ENCODE results near the gene FSD1.

Gene FSD1

GRCh38 chr19:4264812-4265211, 39.6 kb upstream of the FSD1 start:
- peaks cover 21% of the 10 kb centered on the region for H3K36me3 ChIP-seq (ENCODE audit: control insufficient read depth, insufficient read depth, low read length)
- DNase-seq (ENCODE audit: extremely low read depth, insufficient read length) = no peak
- H3K4me3 ChIP-seq (replicated peaks; ENCODE audit: low read depth, low read length) = no peak overlapping the region
- TF ChIP-seq CTCF (IDR thresholded peaks at IDR 0.05; ENCODE audit: insufficient read depth, low read length, poor library complexity, severe bottlenecking) = no peak
- no peaks in the 10 kb centered on the region for H3K27me3 ChIP-seq (replicated peaks; ENCODE audit: control insufficient read depth, insufficient read depth, low read length)

DNA sequence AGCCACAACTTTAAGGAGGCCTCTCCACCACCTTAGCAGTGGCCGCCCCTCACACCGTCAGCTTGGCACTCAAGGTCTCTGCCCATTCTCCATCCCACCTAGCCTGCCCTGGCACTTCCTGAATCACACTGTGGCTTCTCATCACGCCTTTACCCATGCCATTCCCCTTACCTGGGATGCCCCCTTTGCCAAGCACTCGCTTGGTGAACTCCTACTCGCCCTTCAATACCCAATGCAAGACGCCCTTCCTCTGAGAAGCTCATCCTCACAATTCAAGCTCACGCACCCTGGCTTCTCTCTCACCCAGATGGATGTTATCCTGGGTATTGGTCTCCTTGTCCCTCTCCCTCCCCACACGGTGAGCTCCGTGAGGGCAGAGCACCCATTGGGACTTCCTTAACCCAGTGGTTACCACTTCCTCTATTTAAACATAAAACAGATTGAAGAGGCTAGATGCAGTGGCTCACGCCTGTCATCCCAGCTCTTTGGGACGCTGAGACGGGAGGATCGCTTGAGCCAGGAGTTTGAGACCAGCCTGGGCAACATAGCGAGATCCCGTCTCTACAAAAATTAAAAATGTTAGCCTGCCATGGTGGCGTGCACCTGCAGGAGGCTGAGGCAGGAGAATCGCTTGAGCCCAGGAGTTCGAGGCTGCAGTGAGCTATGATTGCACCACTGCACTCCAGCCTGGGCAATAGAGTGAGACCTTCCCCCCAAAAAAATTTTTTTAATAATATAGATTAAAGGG, 38.0 kb upstream of the FSD1 start:
- no peak for TF ChIP-seq CTCF (IDR thresholded peaks at IDR 0.05; ENCODE audit: insufficient read depth, low read length, poor library complexity, severe bottlenecking)
- no peak overlapping the region for H3K4me3 ChIP-seq (replicated peaks; ENCODE audit: low read depth, low read length)
- H3K27me3 ChIP-seq (replicated peaks; ENCODE audit: control insufficient read depth, insufficient read depth, low read length) = no peaks in the 10 kb centered on the region
- no peak for DNase-seq (ENCODE audit: extremely low read depth, insufficient read length)
- H3K36me3 ChIP-seq (ENCODE audit: control insufficient read depth, insufficient read depth, low read length) = peaks cover 23% of the 10 kb centered on the region

- H3K27me3 ChIP-seq (replicated peaks; ENCODE audit: control insufficient read depth, insufficient read depth, low read length) = no peaks in the 10 kb centered on the region
- DNase-seq (ENCODE audit: extremely low read depth, insufficient read length) = no peak
- H3K36me3 ChIP-seq (ENCODE audit: control insufficient read depth, insufficient read depth, low read length) = peaks cover 20% of the 10 kb centered on the region
- peak; percentile 80 for TF ChIP-seq CTCF (IDR thresholded peaks at IDR 0.05; ENCODE audit: insufficient read depth, low read length, poor library complexity, severe bottlenecking)
- no peak overlapping the region for H3K4me3 ChIP-seq (replicated peaks; ENCODE audit: low read depth, low read length)
Observed at GRCh38 chr19:4267101-4267900, 37.1 kb upstream of the FSD1 start.

GRCh38 chr19:4267901-4268815, 36.2 kb upstream of the FSD1 start:
- H3K27me3 ChIP-seq (replicated peaks; ENCODE audit: control insufficient read depth, insufficient read depth, low read length) = no peaks in the 10 kb centered on the region
- no peak for TF ChIP-seq CTCF (IDR thresholded peaks at IDR 0.05; ENCODE audit: insufficient read depth, low read length, poor library complexity, severe bottlenecking)
- H3K36me3 ChIP-seq (ENCODE audit: control insufficient read depth, insufficient read depth, low read length) = peaks cover 19% of the 10 kb centered on the region
- H3K4me3 ChIP-seq (replicated peaks; ENCODE audit: low read depth, low read length) = no peak overlapping the region
- no peak for DNase-seq (ENCODE audit: extremely low read depth, insufficient read length)

DNA sequence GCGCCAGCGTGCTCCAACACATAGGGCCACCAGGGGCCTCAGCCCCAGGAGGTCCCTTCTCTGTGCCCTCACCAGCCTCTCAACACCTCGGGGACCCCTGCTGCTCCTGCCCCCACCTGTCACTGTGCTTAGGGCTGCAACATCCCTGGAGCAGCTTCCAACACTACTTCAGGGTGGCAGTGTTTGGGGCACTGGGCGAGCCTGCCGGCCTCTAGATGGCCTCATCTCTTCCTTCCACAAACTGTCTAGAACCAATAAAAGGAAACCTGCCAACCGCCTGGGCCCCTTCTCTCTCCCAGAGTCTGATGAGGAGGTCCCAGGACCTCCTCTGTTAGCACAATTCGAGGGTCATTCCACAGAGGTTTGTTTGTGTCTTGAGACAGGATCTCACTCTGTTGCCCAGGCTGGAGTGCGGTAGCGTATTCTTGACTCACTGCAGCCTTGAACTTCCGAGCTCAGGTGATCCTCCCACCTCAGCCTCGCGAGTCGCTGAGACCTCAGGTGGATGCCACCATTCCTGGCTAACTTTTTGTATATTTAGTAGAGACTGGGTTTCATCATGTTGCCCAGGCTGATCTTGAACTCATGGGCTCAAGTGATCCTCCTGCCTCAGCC, 35.5 kb upstream of the FSD1 start:
- DNase-seq (ENCODE audit: extremely low read depth, insufficient read length) = no peak
- Histone ChIP-seq H3K4me3 (replicated peaks; ENCODE audit: low read depth, low read length) (no peak overlapping the region), H3K36me3 (ENCODE audit: control insufficient read depth, insufficient read depth, low read length) (peaks cover 17% of the 10 kb centered on the region), H3K27me3 (replicated peaks; ENCODE audit: control insufficient read depth, insufficient read depth, low read length) (no peaks in the 10 kb centered on the region)
- TF ChIP-seq CTCF (IDR thresholded peaks at IDR 0.05; ENCODE audit: insufficient read depth, low read length, poor library complexity, severe bottlenecking) = no peak
